Liver (tissue), 9 donors: ENCODE data around the gene PARP3. TPM values are rescaled to one million over a fixed set of nuclear protein-coding genes. Genes with fewer than 3 reads are reported as not detected.

Source experiments
- DNase-seq: peaks from one replicate; pipeline ENCODE4 v3.0.0-alpha.2; 2017; ENCODE audit warnings: low spot score
- H3K27ac ChIP-seq, 2 donors: one replicate each; pipeline ENCODE4 v1.7.0; 2013; ENCODE audit warnings: inconsistent platforms in 2 of 2, low read length in 2 of 2, control low read depth in 1 of 2, low read depth in 1 of 2, mild to moderate bottlenecking in 1 of 2
- H3K27me3 ChIP-seq, 4 donors: one replicate each; pipeline versions ENCODE4 v1.6.1 to v1.7.0; 2013; ENCODE audit warnings: low read length in 3 of 4, inconsistent platforms in 1 of 4, mild to moderate bottlenecking in 1 of 4, moderate library complexity in 1 of 4; ENCODE audit not compliant: control insufficient read depth in 4 of 4, insufficient read depth in 4 of 4
- H3K36me3 ChIP-seq, 4 donors: one replicate each; pipeline versions ENCODE4 v1.6.1 to v1.7.0; 2013; ENCODE audit warnings: low read length in 3 of 4, mild to moderate bottlenecking in 3 of 4, low read depth in 1 of 4, moderate library complexity in 1 of 4; ENCODE audit not compliant: control insufficient read depth in 4 of 4, insufficient read depth in 3 of 4
- H3K4me1 ChIP-seq, 4 donors: one replicate each; pipeline versions ENCODE4 v1.6.1 to v1.7.0; 2013; ENCODE audit warnings: low read length in 3 of 4, mild to moderate bottlenecking in 3 of 4, moderate library complexity in 1 of 4; ENCODE audit not compliant: control insufficient read depth in 4 of 4, insufficient read depth in 4 of 4
- H3K4me3 ChIP-seq, 3 donors: one replicate each; pipeline versions ENCODE4 v1.6.1 to v1.7.0; 2013; ENCODE audit warnings: low read length in 3 of 3, control low read depth in 1 of 3, low read depth in 1 of 3, mild to moderate bottlenecking in 1 of 3
- H3K9ac ChIP-seq, 2 donors: one replicate each; pipeline ENCODE4 v1.7.0; 2013; ENCODE audit warnings: low read length in 2 of 2, mild to moderate bottlenecking in 2 of 2, moderate library complexity in 2 of 2, control low read depth in 1 of 2, low read depth in 1 of 2
- H3K9me3 ChIP-seq, 4 donors: one replicate each; pipeline versions ENCODE4 v1.6.1 to v1.7.0; 2013; ENCODE audit warnings: low read length in 3 of 4; ENCODE audit not compliant: control insufficient read depth in 4 of 4
- EGR1 ChIP-seq, 2 donors: IDR thresholded peaks; 2 replicates each; pipeline ENCODE4 v1.6.1; 2016 to 2018; ENCODE audit warnings: antibody characterized with exemption in 2 of 2, low read depth in 2 of 2
- FOXA1 ChIP-seq: IDR thresholded peaks from 2 replicates; pipeline ENCODE4 v1.6.1; 2016; ENCODE audit warnings: antibody characterized with exemption
- FOXA2 ChIP-seq: IDR thresholded peaks from 2 replicates; pipeline ENCODE4 v1.6.1; 2016; ENCODE audit warnings: antibody characterized with exemption
- GABPA ChIP-seq, 2 donors: IDR thresholded peaks in 1 of 2; conservative IDR thresholded peaks in 1 of 2; 2 replicates each; pipeline ENCODE4 v1.6.1; 2016; ENCODE audit warnings: antibody characterized with exemption in 2 of 2, mild to moderate bottlenecking in 1 of 2, moderate library complexity in 1 of 2
- HNF4A ChIP-seq, 2 donors: conservative IDR thresholded peaks; 2 replicates each; pipeline ENCODE4 v1.6.1; 2016; ENCODE audit warnings: antibody characterized with exemption in 2 of 2, mild to moderate bottlenecking in 2 of 2
- HNF4G ChIP-seq: IDR thresholded peaks from 2 replicates; pipeline ENCODE4 v1.6.1; 2016; ENCODE audit warnings: antibody characterized with exemption
- JUND ChIP-seq, 2 donors: IDR thresholded peaks; 2 replicates each; pipeline ENCODE4 v1.6.1; 2016; ENCODE audit warnings: antibody characterized with exemption in 2 of 2
- NR2F2 ChIP-seq: IDR thresholded peaks from 2 replicates; pipeline ENCODE4 v1.6.1; 2016; ENCODE audit warnings: antibody characterized with exemption
- RAD21 ChIP-seq, 2 donors: IDR thresholded peaks; 2 replicates each; pipeline ENCODE4 v1.6.1; 2016; ENCODE audit warnings: antibody characterized with exemption in 2 of 2, mild to moderate bottlenecking in 2 of 2
- REST ChIP-seq: IDR thresholded peaks from 2 replicates; pipeline ENCODE4 v1.6.1; 2016; ENCODE audit warnings: antibody characterized with exemption, mild to moderate bottlenecking
- RXRA ChIP-seq, 2 donors: IDR thresholded peaks; 2 replicates each; pipeline ENCODE4 v1.6.1; 2017 to 2018; ENCODE audit warnings: antibody characterized with exemption in 2 of 2, mild to moderate bottlenecking in 1 of 2
- SP1 ChIP-seq: IDR thresholded peaks from 2 replicates; pipeline ENCODE4 v1.6.1; 2018; ENCODE audit warnings: antibody characterized with exemption, mild to moderate bottlenecking
- YY1 ChIP-seq: IDR thresholded peaks from 2 replicates; pipeline ENCODE4 v1.6.1; 2016; ENCODE audit warnings: antibody characterized with exemption, mild to moderate bottlenecking
- WGBS: extraction: QIAGEN DNeasy Blood & Tissue Kit; methylation state at CpG from one replicate; pipeline ENCODE4 v1.1.7; 2013; 5-methylcytosine and 5-hydroxymethylcytosine counted together
- polyA plus RNA-seq, 2 donors: library from polyadenylated mRNA; stranded (reverse) in 1 of 2; unstranded in 1 of 2; fragments of 200-250 nt in 1 of 2; fragments of >200 nt in 1 of 2; fragmentation: Nextera tagmentation in 1 of 2; extraction: Ambion mirVana in 1 of 2; gene quantifications; one replicate each; pipeline versions ENCODE4 v1.2.1 to v1.2.3, GENCODE V29; 2013 to 2015
- total RNA-seq, 2 donors: library from RNA; depleted of rRNA; stranded (reverse); fragments of >200 nt; gene quantifications; one replicate each; pipeline ENCODE4 v1.2.3, GENCODE V29; 2014
- TF ChIP-seq, protein P1 (sequence below): fragments of 150-350 bp; IDR thresholded peaks from 2 replicates; pipeline ENCODE4 v1.5.1; 2017; ENCODE audit warnings: improper control_type of control experiment, low read depth, low read length; ENCODE audit not compliant: missing input control
- TF ChIP-seq, protein P2 (sequence below): IDR thresholded peaks from 2 replicates; pipeline ENCODE4 v1.6.1; 2016; ENCODE audit warnings: antibody characterized with exemption
- TF ChIP-seq, protein P3 (sequence below): IDR thresholded peaks from 2 replicates; pipeline ENCODE4 v1.6.1; 2016; ENCODE audit warnings: antibody characterized with exemption
- TF ChIP-seq, protein P4 (sequence below): IDR thresholded peaks from 2 replicates; pipeline ENCODE4 v1.6.1; 2016; ENCODE audit warnings: antibody characterized with exemption
- donor health status: healthy.
- donor health status: healthy.
- donor health status: healthy.
- donor health status: healthy.
- donor health status: healthy.

Gene PARP3
- total and polyA plus RNA-seq, 4 donors = 1.5 to 21.4 (median 12.7) TPM

- H3K9me3 ChIP-seq = no peaks in the 10 kb centered on the region
- no peaks in the 10 kb centered on the region for H3K27me3 ChIP-seq
- no peak overlapping the region for H3K9ac ChIP-seq
- WGBS = 92% methylated on average over 13 of the region's 13 CpGs
- DNase-seq = no peak
- peaks cover 18 to 51% (median 34%) of the 10 kb centered on the region in 4 donors for H3K36me3 ChIP-seq
- H3K4me3 ChIP-seq = no peak overlapping the region
- H3K27ac ChIP-seq = no peak overlapping the region
- peaks cover 5 to 25% (median 17%) of the 10 kb centered on the region in 4 donors for H3K4me1 ChIP-seq
- TF ChIP-seq, protein P1, sequence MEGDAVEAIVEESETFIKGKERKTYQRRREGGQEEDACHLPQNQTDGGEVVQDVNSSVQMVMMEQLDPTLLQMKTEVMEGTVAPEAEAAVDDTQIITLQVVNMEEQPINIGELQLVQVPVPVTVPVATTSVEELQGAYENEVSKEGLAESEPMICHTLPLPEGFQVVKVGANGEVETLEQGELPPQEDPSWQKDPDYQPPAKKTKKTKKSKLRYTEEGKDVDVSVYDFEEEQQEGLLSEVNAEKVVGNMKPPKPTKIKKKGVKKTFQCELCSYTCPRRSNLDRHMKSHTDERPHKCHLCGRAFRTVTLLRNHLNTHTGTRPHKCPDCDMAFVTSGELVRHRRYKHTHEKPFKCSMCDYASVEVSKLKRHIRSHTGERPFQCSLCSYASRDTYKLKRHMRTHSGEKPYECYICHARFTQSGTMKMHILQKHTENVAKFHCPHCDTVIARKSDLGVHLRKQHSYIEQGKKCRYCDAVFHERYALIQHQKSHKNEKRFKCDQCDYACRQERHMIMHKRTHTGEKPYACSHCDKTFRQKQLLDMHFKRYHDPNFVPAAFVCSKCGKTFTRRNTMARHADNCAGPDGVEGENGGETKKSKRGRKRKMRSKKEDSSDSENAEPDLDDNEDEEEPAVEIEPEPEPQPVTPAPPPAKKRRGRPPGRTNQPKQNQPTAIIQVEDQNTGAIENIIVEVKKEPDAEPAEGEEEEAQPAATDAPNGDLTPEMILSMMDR = no peak
- TF ChIP-seq GABPA (IDR thresholded peaks at IDR 0.05 in 1 of 2, conservative IDR thresholded peaks at IDR 0.05 in 1 of 2) (no peak), HNF4A (conservative IDR thresholded peaks at IDR 0.05) (no peak), RXRA (IDR thresholded peaks at IDR 0.05) (no peak), RAD21 (IDR thresholded peaks at IDR 0.05) (no peak), JUND (IDR thresholded peaks at IDR 0.05) (no peak), YY1 (no peak), EGR1 (IDR thresholded peaks at IDR 0.05; ENCODE audit: low read depth in 2 of 2) (no peak), FOXA1 (no peak), NR2F2 (no peak), HNF4G (no peak), FOXA2 (no peak), REST (no peak), SP1 (no peak)
- TF ChIP-seq, protein P2, sequence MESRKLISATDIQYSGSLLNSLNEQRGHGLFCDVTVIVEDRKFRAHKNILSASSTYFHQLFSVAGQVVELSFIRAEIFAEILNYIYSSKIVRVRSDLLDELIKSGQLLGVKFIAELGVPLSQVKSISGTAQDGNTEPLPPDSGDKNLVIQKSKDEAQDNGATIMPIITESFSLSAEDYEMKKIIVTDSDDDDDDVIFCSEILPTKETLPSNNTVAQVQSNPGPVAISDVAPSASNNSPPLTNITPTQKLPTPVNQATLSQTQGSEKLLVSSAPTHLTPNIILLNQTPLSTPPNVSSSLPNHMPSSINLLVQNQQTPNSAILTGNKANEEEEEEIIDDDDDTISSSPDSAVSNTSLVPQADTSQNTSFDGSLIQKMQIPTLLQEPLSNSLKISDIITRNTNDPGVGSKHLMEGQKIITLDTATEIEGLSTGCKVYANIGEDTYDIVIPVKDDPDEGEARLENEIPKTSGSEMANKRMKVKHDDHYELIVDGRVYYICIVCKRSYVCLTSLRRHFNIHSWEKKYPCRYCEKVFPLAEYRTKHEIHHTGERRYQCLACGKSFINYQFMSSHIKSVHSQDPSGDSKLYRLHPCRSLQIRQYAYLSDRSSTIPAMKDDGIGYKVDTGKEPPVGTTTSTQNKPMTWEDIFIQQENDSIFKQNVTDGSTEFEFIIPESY = no peak
- TF ChIP-seq, protein P3, sequence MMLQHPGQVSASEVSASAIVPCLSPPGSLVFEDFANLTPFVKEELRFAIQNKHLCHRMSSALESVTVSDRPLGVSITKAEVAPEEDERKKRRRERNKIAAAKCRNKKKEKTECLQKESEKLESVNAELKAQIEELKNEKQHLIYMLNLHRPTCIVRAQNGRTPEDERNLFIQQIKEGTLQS = no peak
- TF ChIP-seq, protein P4, sequence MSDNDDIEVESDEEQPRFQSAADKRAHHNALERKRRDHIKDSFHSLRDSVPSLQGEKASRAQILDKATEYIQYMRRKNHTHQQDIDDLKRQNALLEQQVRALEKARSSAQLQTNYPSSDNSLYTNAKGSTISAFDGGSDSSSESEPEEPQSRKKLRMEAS = no peak
Measured at GRCh38 chr3:51937611-51938450, 4.3 kb upstream of the PARP3 start.
